LNCaP clone FGC (cell line): Measurements from ENCODE around the gene SPRYD4.
A peak's percentile ranks its signal among the peaks of the same experiment; 100 is the strongest.

Experiments
- DNase-seq: peaks from one replicate; pipeline ENCODE4 v3.0.0-alpha.2; 2011; ENCODE audit warnings: low read depth
- H3K4me3 ChIP-seq: 2 replicates; pipeline ENCODE4 v1.5.1; 2011; ENCODE audit warnings: mild to moderate bottlenecking, low read depth, low read length, control low read depth
- TF ChIP-seq, protein P1 (sequence below): IDR thresholded peaks from 2 replicates; pipeline ENCODE4 v1.5.1; 2012; ENCODE audit warnings: mild to moderate bottlenecking; ENCODE audit not compliant: control insufficient read depth, insufficient read depth; ENCODE audit errors: extremely low read depth

The SPRYD4 gene

DNA sequence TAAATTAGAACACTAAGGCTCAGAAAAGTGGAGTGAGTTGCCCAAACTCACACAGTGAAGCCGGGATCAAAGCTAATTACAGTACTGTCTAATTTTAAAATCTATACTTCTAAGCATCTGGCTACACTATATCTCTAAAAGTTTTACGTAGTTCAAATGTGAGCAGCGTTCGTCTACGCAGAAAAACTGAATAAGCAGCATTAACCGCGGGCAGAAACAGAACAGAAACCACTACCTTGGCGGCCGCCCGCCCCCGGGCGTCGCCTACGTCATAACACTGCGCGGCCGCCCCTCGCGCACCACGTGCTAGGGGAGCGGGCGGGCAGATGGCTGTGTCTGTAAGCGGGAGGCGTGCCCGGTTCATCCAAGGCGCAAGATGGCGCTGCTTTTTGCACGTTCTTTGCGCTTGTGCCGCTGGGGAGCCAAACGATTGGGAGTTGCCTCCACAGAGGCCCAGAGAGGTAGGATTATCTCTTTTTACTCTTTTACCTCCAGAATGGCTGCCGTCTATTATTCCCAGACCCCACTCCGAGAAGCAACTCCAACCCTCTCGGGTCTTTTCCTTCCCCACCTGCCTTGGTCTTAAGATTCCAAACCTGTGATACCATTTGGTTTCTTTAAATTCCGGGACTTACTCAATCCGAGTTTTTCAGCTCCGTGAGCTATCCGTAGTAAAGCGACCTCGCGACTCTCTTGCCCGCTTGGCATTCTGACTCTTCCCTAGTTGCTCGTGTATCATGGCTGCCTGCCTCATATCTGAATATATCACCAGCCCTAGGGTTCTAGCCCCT lies at the start of gene SPRYD4:
Gene SPRYD4 (plus strand): TSS at position 363 of the 791 bp plus-strand sequence. CDS start 14 bp downstream, at position 377.
- peak within 1 kb of the TSS; percentile 76 for H3K4me3 ChIP-seq
- TF ChIP-seq, protein P1, sequence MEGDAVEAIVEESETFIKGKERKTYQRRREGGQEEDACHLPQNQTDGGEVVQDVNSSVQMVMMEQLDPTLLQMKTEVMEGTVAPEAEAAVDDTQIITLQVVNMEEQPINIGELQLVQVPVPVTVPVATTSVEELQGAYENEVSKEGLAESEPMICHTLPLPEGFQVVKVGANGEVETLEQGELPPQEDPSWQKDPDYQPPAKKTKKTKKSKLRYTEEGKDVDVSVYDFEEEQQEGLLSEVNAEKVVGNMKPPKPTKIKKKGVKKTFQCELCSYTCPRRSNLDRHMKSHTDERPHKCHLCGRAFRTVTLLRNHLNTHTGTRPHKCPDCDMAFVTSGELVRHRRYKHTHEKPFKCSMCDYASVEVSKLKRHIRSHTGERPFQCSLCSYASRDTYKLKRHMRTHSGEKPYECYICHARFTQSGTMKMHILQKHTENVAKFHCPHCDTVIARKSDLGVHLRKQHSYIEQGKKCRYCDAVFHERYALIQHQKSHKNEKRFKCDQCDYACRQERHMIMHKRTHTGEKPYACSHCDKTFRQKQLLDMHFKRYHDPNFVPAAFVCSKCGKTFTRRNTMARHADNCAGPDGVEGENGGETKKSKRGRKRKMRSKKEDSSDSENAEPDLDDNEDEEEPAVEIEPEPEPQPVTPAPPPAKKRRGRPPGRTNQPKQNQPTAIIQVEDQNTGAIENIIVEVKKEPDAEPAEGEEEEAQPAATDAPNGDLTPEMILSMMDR, result peak; percentile 67
- DNase-seq, result peak; percentile 77

DNA sequence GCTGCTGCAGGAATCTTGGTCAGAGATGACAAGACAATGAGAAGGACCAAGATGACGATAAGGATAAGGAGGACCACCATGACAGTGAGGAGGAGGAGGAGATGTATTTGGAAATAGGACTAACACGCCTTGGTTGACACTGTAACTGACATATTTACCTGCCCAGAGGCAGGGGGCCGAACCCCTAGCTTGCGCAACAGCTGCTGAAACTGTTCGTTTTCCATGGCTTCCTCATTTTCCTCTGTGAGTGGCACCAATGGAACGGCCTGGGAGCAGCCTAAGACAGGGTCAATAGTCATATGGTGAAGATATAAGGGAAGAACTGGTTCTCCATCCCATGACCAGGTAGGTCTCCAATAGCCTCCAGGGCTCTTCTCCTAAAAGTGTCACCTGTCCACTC lies 48.0 kb upstream of the SPRYD4 start:
- TF ChIP-seq, protein P1, result no peak
- no peak for DNase-seq
- no peak overlapping the region for H3K4me3 ChIP-seq

DNA sequence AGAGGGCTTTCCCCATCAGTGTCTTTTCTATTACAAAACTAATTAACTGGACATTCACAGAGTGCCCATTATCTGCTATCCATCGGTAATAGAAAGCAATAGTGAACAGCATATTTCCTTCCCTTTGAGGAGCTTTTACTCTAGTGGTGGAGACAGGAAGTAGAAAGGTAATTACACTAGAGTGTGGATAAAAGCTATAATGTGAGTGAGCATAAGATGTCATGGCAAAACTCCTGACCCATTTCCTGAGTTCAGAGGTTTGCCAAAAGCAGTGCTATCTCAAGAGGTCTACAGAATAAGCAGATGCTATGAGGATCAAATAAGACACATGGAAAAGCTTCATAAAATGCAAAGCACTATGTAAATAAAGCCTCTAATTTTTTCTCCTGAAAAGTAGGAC lies 43.2 kb upstream of the SPRYD4 start:
- H3K4me3 ChIP-seq, result no peak overlapping the region
- TF ChIP-seq, protein P1, result no peak
- no peak for DNase-seq

DNA sequence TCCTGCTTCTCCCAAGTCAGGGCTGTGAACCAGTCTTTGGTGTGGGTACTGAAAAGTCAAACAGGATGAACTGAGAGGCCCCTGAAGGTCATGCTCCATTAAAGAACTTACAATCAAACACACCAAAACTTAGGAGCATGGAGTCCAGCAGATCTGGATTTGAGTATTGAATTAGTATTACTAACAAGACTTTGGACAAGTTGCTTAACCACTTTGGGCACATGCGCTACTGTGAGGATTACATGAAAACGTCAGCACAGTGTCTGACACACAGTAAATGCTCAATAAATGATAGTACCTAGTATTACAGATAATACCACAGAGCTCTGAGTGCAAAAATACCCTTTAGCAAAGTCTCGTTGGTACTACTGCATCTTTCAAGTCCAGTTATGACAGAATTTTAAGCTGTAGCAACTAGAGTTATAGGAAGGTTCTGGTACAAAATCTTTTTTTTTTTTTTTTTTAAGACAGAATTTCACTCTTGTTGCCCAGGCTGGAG lies 42.4 kb upstream of the SPRYD4 start:
- TF ChIP-seq, protein P1, result no peak
- H3K4me3 ChIP-seq, result no peak overlapping the region
- no peak for DNase-seq

DNA sequence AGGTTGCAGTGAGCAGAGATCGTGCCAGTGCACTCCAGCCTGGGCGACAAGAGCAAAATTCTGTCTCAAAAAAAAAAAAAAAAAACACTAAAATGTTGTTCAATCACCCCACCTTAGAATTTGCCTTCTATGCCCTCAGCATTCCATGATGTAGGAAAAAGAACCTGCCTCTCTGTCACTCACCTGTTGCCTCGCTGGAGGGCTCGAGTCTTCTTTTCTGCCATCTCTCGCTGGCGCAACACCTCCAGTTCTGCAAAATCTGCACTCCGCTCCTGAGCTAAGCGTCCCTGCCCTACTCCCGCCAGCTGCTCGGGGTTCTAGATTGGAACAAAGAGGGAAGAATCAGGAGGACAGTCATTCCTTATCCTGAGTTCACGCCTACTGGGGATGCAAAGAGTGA lies 37.1 kb upstream of the SPRYD4 start:
- TF ChIP-seq, protein P1, result no peak
- no peak overlapping the region for H3K4me3 ChIP-seq
- no peak for DNase-seq

DNA sequence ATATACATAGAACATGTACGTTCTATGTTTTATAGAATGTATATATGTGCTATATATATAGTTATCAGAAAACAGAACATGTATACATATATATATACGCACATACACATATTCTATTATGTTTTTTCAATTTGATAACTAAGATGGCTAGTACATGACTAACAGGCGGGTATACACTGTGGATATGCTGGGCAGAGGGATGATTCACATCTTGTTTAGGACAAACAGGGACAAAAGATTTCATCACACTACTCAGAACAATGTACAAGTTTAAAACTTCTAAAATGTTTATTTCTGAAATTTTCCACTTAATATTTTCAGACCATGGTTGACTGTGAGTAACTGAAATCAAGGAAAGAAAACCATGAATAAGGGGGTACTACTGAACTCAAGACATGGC lies 36.5 kb upstream of the SPRYD4 start:
- no peak for DNase-seq
- no peak overlapping the region for H3K4me3 ChIP-seq
- TF ChIP-seq, protein P1, result no peak
